Measurements from ENCODE around the gene RPL27.

GRCh38 chr17:42997390-42997983 lies 732 bp upstream of the RPL27 start:
- no peak for TF ChIP-seq CTCF (IDR thresholded peaks at IDR 0.05; ENCODE audit: borderline replicate concordance, extremely low read depth, low read length, poor library complexity, severe bottlenecking)
- no peak for TF ChIP-seq EZH2 (IDR thresholded peaks at IDR 0.05; ENCODE audit: borderline replicate concordance, low read depth, low read length, severe bottlenecking)
